CD4-positive, alpha-beta memory T cell (primary cell): ENCODE measurements around the gene CACNA1H. TPM values are rescaled to one million over a fixed set of nuclear protein-coding genes. Genes with fewer than 3 reads are reported as not detected.

ENCODE experiments used
- CTCF ChIA-PET: fragments of 350-600 bp; sonication (Branson Sonifier 250); formaldehyde crosslinking; loops from one replicate; lab custom pipeline; 2021; ENCODE audit warnings: inconsistent platforms; ENCODE audit not compliant: partially characterized antibody; lab: Charles Lee
- POLR2A ChIA-PET: fragments of 350-600 bp; sonication (Branson Sonifier 250); formaldehyde crosslinking; loops from one replicate; lab custom pipeline; 2021; ENCODE audit not compliant: partially characterized antibody; lab: Charles Lee
- DNase-seq, 5 donors: peaks; one replicate each; pipeline versions ENCODE4 v3.0.0 to v3.0.0-alpha.2; 2020 to 2022; ENCODE audit warnings: mixed read lengths in 1 of 5
- H3K27ac ChIP-seq: one replicate; pipeline ENCODE4 v1.7.0; 2013; ENCODE audit warnings: low read depth, low read length
- H3K27me3 ChIP-seq: 2 replicates; pipeline ENCODE4 v1.7.0; 2013; ENCODE audit warnings: mild to moderate bottlenecking, low read length, moderate library complexity; ENCODE audit not compliant: insufficient read depth
- H3K36me3 ChIP-seq: 2 replicates; pipeline ENCODE4 v1.7.0; 2013; ENCODE audit warnings: mild to moderate bottlenecking, low read length, moderate library complexity; ENCODE audit not compliant: insufficient read depth
- H3K4me1 ChIP-seq: 2 replicates; pipeline ENCODE4 v1.7.0; 2013; ENCODE audit warnings: mild to moderate bottlenecking, low read length, moderate library complexity; ENCODE audit not compliant: insufficient read depth
- H3K4me3 ChIP-seq, 2 donors: one replicate each; pipeline ENCODE4 v1.7.0; 2013; ENCODE audit warnings: low read length in 2 of 2, mild to moderate bottlenecking in 1 of 2
- H3K9me3 ChIP-seq, 2 donors: one replicate each; pipeline ENCODE4 v1.7.0; 2013; ENCODE audit warnings: low read length in 2 of 2, control low read depth in 1 of 2; ENCODE audit not compliant: control insufficient read depth in 1 of 2
- H3K27ac Mint-ChIP-seq, 7 donors: one replicate each; pipeline ENCODE4 v1.8.0; 2020 to 2021; ENCODE audit warnings: mixed read lengths in 7 of 7, mild to moderate bottlenecking in 6 of 7, inconsistent platforms in 3 of 7, moderate library complexity in 3 of 7
- H3K27me3 Mint-ChIP-seq, 2 donors: one replicate each; pipeline ENCODE4 v1.8.0; 2020 to 2021; ENCODE audit warnings: mixed read lengths in 2 of 2
- H3K36me3 Mint-ChIP-seq, 2 donors: one replicate each; pipeline ENCODE4 v1.8.0; 2020 to 2021; ENCODE audit warnings: mixed read lengths in 2 of 2, inconsistent platforms in 1 of 2, mild to moderate bottlenecking in 1 of 2
- H3K4me1 Mint-ChIP-seq, 4 donors: one replicate each; pipeline ENCODE4 v1.8.0; 2020 to 2021; ENCODE audit warnings: mixed read lengths in 4 of 4, mild to moderate bottlenecking in 1 of 4
- H3K4me3 Mint-ChIP-seq, 8 donors: one replicate each; pipeline ENCODE4 v1.8.0; 2020 to 2021; ENCODE audit warnings: mixed read lengths in 8 of 8, mild to moderate bottlenecking in 7 of 8, moderate library complexity in 6 of 8, inconsistent platforms in 3 of 8
- H3K9me3 Mint-ChIP-seq, 8 donors: one replicate each; pipeline ENCODE4 v1.8.0; 2020 to 2021; ENCODE audit warnings: mixed read lengths in 8 of 8, mild to moderate bottlenecking in 5 of 8, inconsistent platforms in 3 of 8, moderate library complexity in 1 of 8
- intact Hi-C: fragments of 100-400 bp; cut with micrococcal nuclease; formaldehyde crosslinking; loops from one replicate; pipeline ENCODE4 v1.15.1; 2023
- polyA plus RNA-seq, 2 donors: library from polyadenylated mRNA; unstranded; fragments of 300-500 nt; fragmentation: Illumina TruSeq; gene quantifications; one replicate each; pipeline ENCODE4 v1.2.3, GENCODE V29; 2021
- total RNA-seq, 2 experiments: library from RNA; stranded (reverse); gene quantifications; one replicate each; pipeline ENCODE4 v1.2.3, GENCODE V29; 2021

Gene CACNA1H
- total and polyA plus RNA-seq, 4 experiments from 2014 or later: 0.48 to 2.1 (median 1.5) TPM

- Histone ChIP-seq H3K36me3 (no peaks in the 10 kb centered on the region), H3K27ac (no peak overlapping the region), H3K4me1 (no peaks in the 10 kb centered on the region), H3K27me3 (no peaks in the 10 kb centered on the region), H3K4me3 (no peak overlapping the region), H3K9me3 (no peaks in the 10 kb centered on the region)
- no peak overlapping the region for H3K27ac Mint-ChIP-seq
- no peak for DNase-seq
- no peaks in the 10 kb centered on the region for H3K4me1 Mint-ChIP-seq
- ChIA-PET CTCF (no interaction called here), POLR2A (no interaction called here)
- H3K4me3 Mint-ChIP-seq: no peak overlapping the region
- no peaks in the 10 kb centered on the region for H3K36me3 Mint-ChIP-seq
- intact Hi-C loops: no loop called here
- H3K9me3 Mint-ChIP-seq: no peaks in the 10 kb centered on the region
- no peaks in the 10 kb centered on the region for H3K27me3 Mint-ChIP-seq
Observed at GRCh38 chr16:1124291-1124690, 28.6 kb upstream of the CACNA1H start.

- Mint-ChIP-seq H3K4me1 (no peaks in the 10 kb centered on the region), H3K27me3 (no peaks in the 10 kb centered on the region), H3K36me3 (no peaks in the 10 kb centered on the region), H3K27ac (no peak overlapping the region), H3K4me3 (no peak overlapping the region), H3K9me3 (no peaks in the 10 kb centered on the region)
- H3K9me3 ChIP-seq: no peaks in the 10 kb centered on the region
- no peaks in the 10 kb centered on the region for H3K4me1 ChIP-seq
- ChIA-PET POLR2A (no interaction called here), CTCF (no interaction called here)
- no peak overlapping the region for H3K4me3 ChIP-seq
- no peaks in the 10 kb centered on the region for H3K36me3 ChIP-seq
- no peak for DNase-seq
- H3K27ac ChIP-seq: no peak overlapping the region
- intact Hi-C loops: no loop called here
- no peaks in the 10 kb centered on the region for H3K27me3 ChIP-seq
Observed at GRCh38 chr16:1124795-1125194, 28.1 kb upstream of the CACNA1H start.

- Mint-ChIP-seq H3K27me3 (no peaks in the 10 kb centered on the region), H3K27ac (no peak overlapping the region), H3K4me1 (no peaks in the 10 kb centered on the region), H3K4me3 (no peak overlapping the region), H3K9me3 (no peaks in the 10 kb centered on the region), H3K36me3 (no peaks in the 10 kb centered on the region)
- peak in 2 of 5 donors; percentile 17 to 23 for DNase-seq
- CTCF ChIA-PET: no interaction called here
- H3K27ac ChIP-seq: no peak overlapping the region
- H3K4me1 ChIP-seq: no peaks in the 10 kb centered on the region
- H3K4me3 ChIP-seq: no peak overlapping the region
- no peaks in the 10 kb centered on the region for H3K36me3 ChIP-seq
- no peaks in the 10 kb centered on the region for H3K9me3 ChIP-seq
- intact Hi-C loops: no loop called here
- POLR2A ChIA-PET: no interaction called here
- no peaks in the 10 kb centered on the region for H3K27me3 ChIP-seq
Observed at GRCh38 chr16:1125471-1125870, 27.4 kb upstream of the CACNA1H start.

GRCh38 chr16:1126044-1126443, 26.9 kb upstream of the CACNA1H start:
- H3K36me3 Mint-ChIP-seq: no peaks in the 10 kb centered on the region
- H3K27ac Mint-ChIP-seq: no peak overlapping the region
- Histone ChIP-seq H3K27me3 (no peaks in the 10 kb centered on the region), H3K9me3 (no peaks in the 10 kb centered on the region), H3K36me3 (no peaks in the 10 kb centered on the region), H3K4me3 (no peak overlapping the region), H3K4me1 (no peaks in the 10 kb centered on the region), H3K27ac (no peak overlapping the region)
- no peaks in the 10 kb centered on the region for H3K4me1 Mint-ChIP-seq
- H3K9me3 Mint-ChIP-seq: no peaks in the 10 kb centered on the region
- DNase-seq: no peak
- CTCF ChIA-PET: no interaction called here
- intact Hi-C loops: no loop called here
- H3K4me3 Mint-ChIP-seq: no peak overlapping the region
- H3K27me3 Mint-ChIP-seq: no peaks in the 10 kb centered on the region
- POLR2A ChIA-PET: no interaction called here

GRCh38 chr16:1126586-1126985, 26.3 kb upstream of the CACNA1H start:
- no peaks in the 10 kb centered on the region for H3K27me3 Mint-ChIP-seq

GRCh38 chr16:1127101-1127500, 25.8 kb upstream of the CACNA1H start:
- Histone ChIP-seq H3K4me1 (no peaks in the 10 kb centered on the region), H3K36me3 (no peaks in the 10 kb centered on the region), H3K27ac (no peak overlapping the region), H3K4me3 (no peak overlapping the region), H3K27me3 (no peaks in the 10 kb centered on the region), H3K9me3 (no peaks in the 10 kb centered on the region)
- intact Hi-C loops: no loop called here
- ChIA-PET CTCF (no interaction called here), POLR2A (no interaction called here)
- no peak for DNase-seq
- H3K4me3 Mint-ChIP-seq: no peak overlapping the region
- H3K4me1 Mint-ChIP-seq: no peaks in the 10 kb centered on the region
- H3K9me3 Mint-ChIP-seq: no peaks in the 10 kb centered on the region
- H3K36me3 Mint-ChIP-seq: no peaks in the 10 kb centered on the region
- H3K27ac Mint-ChIP-seq: no peak overlapping the region
- H3K27me3 Mint-ChIP-seq: no peaks in the 10 kb centered on the region

More at GRCh38 chr16:1126586-1126985, 26.3 kb upstream of the CACNA1H start:
- Mint-ChIP-seq H3K4me1 (no peaks in the 10 kb centered on the region), H3K9me3 (no peaks in the 10 kb centered on the region), H3K36me3 (no peaks in the 10 kb centered on the region), H3K4me3 (no peak overlapping the region), H3K27ac (no peak overlapping the region)
- intact Hi-C loops: no loop called here
- POLR2A ChIA-PET: no interaction called here
- Histone ChIP-seq H3K27me3 (no peaks in the 10 kb centered on the region), H3K4me1 (no peaks in the 10 kb centered on the region), H3K4me3 (no peak overlapping the region), H3K36me3 (no peaks in the 10 kb centered on the region), H3K27ac (no peak overlapping the region), H3K9me3 (no peaks in the 10 kb centered on the region)
- DNase-seq: no peak
- CTCF ChIA-PET: no interaction called here

GRCh38 chr16:1127971-1128715, 24.8 kb upstream of the CACNA1H start:
- Histone ChIP-seq H3K4me3 (no peak overlapping the region), H3K9me3 (no peaks in the 10 kb centered on the region), H3K36me3 (no peaks in the 10 kb centered on the region), H3K27me3 (no peaks in the 10 kb centered on the region), H3K4me1 (no peaks in the 10 kb centered on the region), H3K27ac (no peak overlapping the region)
- Mint-ChIP-seq H3K27ac (no peak overlapping the region), H3K4me1 (no peaks in the 10 kb centered on the region), H3K9me3 (no peaks in the 10 kb centered on the region), H3K36me3 (no peaks in the 10 kb centered on the region), H3K4me3 (no peak overlapping the region), H3K27me3 (no peaks in the 10 kb centered on the region)
- POLR2A ChIA-PET: no interaction called here
- intact Hi-C loops: no loop called here
- CTCF ChIA-PET: no interaction called here
- no peak for DNase-seq
